Astrocyte (in vitro differentiated cells and primary cell): ENCODE results near the gene CD7.

Experiments
- CTCF ChIP-seq: IDR thresholded peaks from 2 replicates; pipeline ENCODE4 v1.5.1; 2011; ENCODE audit warnings: low read depth, mild to moderate bottlenecking, inconsistent platforms, low read length, moderate library complexity; ENCODE audit not compliant: insufficient read depth
- EZH2 ChIP-seq: IDR thresholded peaks from 2 replicates; pipeline ENCODE4 v1.6.1; 2012; ENCODE audit warnings: mild to moderate bottlenecking, low read length, inconsistent platforms; ENCODE audit not compliant: insufficient read depth

- TF ChIP-seq CTCF, result no peak
- no peak for TF ChIP-seq EZH2
These were observed 1.6 kb upstream of the CD7 start for GRCh38 chr17:82318772-82319606.
